Activated CD8-positive, alpha-beta memory T cell treated with anti-CD3 and anti-CD28 coated beads, Interleukin-2, amount 10 ng/mL, durations not matched to agents 7 days and 5 days (primary cell): ENCODE results near the gene IMP4. TPM values are rescaled to one million over a fixed set of nuclear protein-coding genes. Genes with fewer than 3 reads are reported as not detected.

Experiments
- ATAC-seq: fragments of 150-1000 bp; cut with Tn5 transposase; one replicate; pipeline ENCODE4 v1.10.0; 2021; ENCODE audit warnings: moderate library complexity
- CTCF ChIA-PET: fragments of 350-600 bp; sonication (Branson Sonifier 250); formaldehyde crosslinking; loops from one replicate; lab custom pipeline; 2021; ENCODE audit warnings: antibody characterized with exemption; lab: Charles Lee
- DNase-seq: peaks from one replicate; pipeline ENCODE4 v3.0.0-alpha.2; 2020
- H3K27ac Mint-ChIP-seq: one replicate; pipeline ENCODE4 v1.8.0; 2021; ENCODE audit warnings: mild to moderate bottlenecking, mixed read lengths
- H3K27me3 Mint-ChIP-seq: one replicate; pipeline ENCODE4 v1.8.0; 2021; ENCODE audit warnings: mixed read lengths
- H3K36me3 Mint-ChIP-seq: one replicate; pipeline ENCODE4 v1.8.0; 2021; ENCODE audit warnings: mild to moderate bottlenecking, mixed read lengths
- H3K4me1 Mint-ChIP-seq: one replicate; pipeline ENCODE4 v1.8.0; 2021; ENCODE audit warnings: mixed read lengths
- H3K4me3 Mint-ChIP-seq: one replicate; pipeline ENCODE4 v1.8.0; 2021; ENCODE audit warnings: mild to moderate bottlenecking, moderate library complexity, mixed read lengths
- H3K9me3 Mint-ChIP-seq: one replicate; pipeline ENCODE4 v1.8.0; 2022; ENCODE audit warnings: low read depth, mixed read lengths
- total RNA-seq, 2 experiments: library from RNA; stranded (reverse); gene quantifications; one replicate each; pipeline ENCODE4 v1.2.3, GENCODE V29; 2021

Gene IMP4
- total RNA-seq, 2 experiments from 2014 or later, result 85.8 to 115 TPM

GRCh38 chr2:130390460-130391057 is 47.9 kb downstream of the IMP4 start:
- H3K36me3 Mint-ChIP-seq, result peaks cover 6% of the 10 kb centered on the region
- peak overlapping the region; percentile 75 for H3K27ac Mint-ChIP-seq
- peaks cover 15% of the 10 kb centered on the region for H3K4me1 Mint-ChIP-seq
- ATAC-seq (no peak), DNase-seq (no peak)
- H3K9me3 Mint-ChIP-seq, result no peaks in the 10 kb centered on the region
- H3K4me3 Mint-ChIP-seq, result peak overlapping the region; percentile 75
- CTCF ChIA-PET, result interaction anchor here (1.2 to 2.9 kb wide), 3 partner anchors 11 to 17 kb away, joined by 4 to 15 read pairs (median 8); no protein-coding TSS in a partner anchor
- peaks cover 6% of the 10 kb centered on the region for H3K27me3 Mint-ChIP-seq

GRCh38 chr2:130391058-130391871 is 48.6 kb downstream of the IMP4 start:
- H3K27ac Mint-ChIP-seq, result peak overlapping the region; percentile 75
- CTCF ChIA-PET, result interaction anchor here (2.0 to 2.9 kb wide), 2 partner anchors 12 to 18 kb away, joined by 8 to 15 read pairs; no protein-coding TSS in a partner anchor
- H3K4me3 Mint-ChIP-seq, result peak overlapping the region; percentile 75
- H3K36me3 Mint-ChIP-seq, result peaks cover 5% of the 10 kb centered on the region
- H3K4me1 Mint-ChIP-seq, result peaks cover 15% of the 10 kb centered on the region
- ATAC-seq, result peak; percentile 99
- peak; percentile 83 for DNase-seq
- H3K27me3 Mint-ChIP-seq, result peaks cover 10% of the 10 kb centered on the region
- no peaks in the 10 kb centered on the region for H3K9me3 Mint-ChIP-seq

GRCh38 chr2:130391872-130392670 is 49.4 kb downstream of the IMP4 start:
- ATAC-seq (no peak), DNase-seq (no peak)
- H3K4me1 Mint-ChIP-seq, result peaks cover 15% of the 10 kb centered on the region
- peak overlapping the region; percentile 75 for H3K4me3 Mint-ChIP-seq
- H3K9me3 Mint-ChIP-seq, result no peaks in the 10 kb centered on the region
- peaks cover 5% of the 10 kb centered on the region for H3K36me3 Mint-ChIP-seq
- CTCF ChIA-PET, result interaction anchor here (1.1 kb wide), 1 partner anchor 59 kb away, joined by 3 read pairs; no protein-coding TSS in a partner anchor
- H3K27ac Mint-ChIP-seq, result no peak overlapping the region
- H3K27me3 Mint-ChIP-seq, result peaks cover 11% of the 10 kb centered on the region

GRCh38 chr2:130393318-130393910 is 50.7 kb downstream of the IMP4 start:
- H3K27me3 Mint-ChIP-seq, result peaks cover 16% of the 10 kb centered on the region
- CTCF ChIA-PET, result no interaction called here

More at GRCh38 chr2:130393318-130393910, 50.7 kb downstream of the IMP4 start:
- H3K4me1 Mint-ChIP-seq, result peaks cover 15% of the 10 kb centered on the region
- no peak for ATAC-seq
- H3K9me3 Mint-ChIP-seq, result no peaks in the 10 kb centered on the region
- peaks cover 5% of the 10 kb centered on the region for H3K36me3 Mint-ChIP-seq
- H3K4me3 Mint-ChIP-seq, result no peak overlapping the region
- no peak for DNase-seq
- H3K27ac Mint-ChIP-seq, result no peak overlapping the region

Other genes starting within 250 kb of the IMP4 start
- not detected for gene POTEF, start 213.7 kb upstream of the IMP4 start, total RNA-seq
- gene CCDC74B, start 197.8 kb upstream of the IMP4 start, total RNA-seq, result under 1 TPM; 0.23 to 0.47 TPM
- gene SMPD4, start 161.3 kb upstream of the IMP4 start, total RNA-seq, result 10 to 100 TPM; 70.8 to 79.8 TPM
- 100 to 1,000 TPM; 399 to 472 TPM for gene MZT2B, start 160.6 kb upstream of the IMP4 start, total RNA-seq
- gene TUBA3E, start 144.5 kb upstream of the IMP4 start, total RNA-seq, result not detected
- gene PTPN18, start 13.2 kb downstream of the IMP4 start, total RNA-seq, result 10 to 100 TPM; 82.3 to 90.5 TPM
- gene POTEI, start 166.4 kb downstream of the IMP4 start, total RNA-seq, result not detected
- gene CFC1B, start 178.3 kb downstream of the IMP4 start, total RNA-seq, result not detected